ENCODE measurements around the gene MRPL49.

DNA sequence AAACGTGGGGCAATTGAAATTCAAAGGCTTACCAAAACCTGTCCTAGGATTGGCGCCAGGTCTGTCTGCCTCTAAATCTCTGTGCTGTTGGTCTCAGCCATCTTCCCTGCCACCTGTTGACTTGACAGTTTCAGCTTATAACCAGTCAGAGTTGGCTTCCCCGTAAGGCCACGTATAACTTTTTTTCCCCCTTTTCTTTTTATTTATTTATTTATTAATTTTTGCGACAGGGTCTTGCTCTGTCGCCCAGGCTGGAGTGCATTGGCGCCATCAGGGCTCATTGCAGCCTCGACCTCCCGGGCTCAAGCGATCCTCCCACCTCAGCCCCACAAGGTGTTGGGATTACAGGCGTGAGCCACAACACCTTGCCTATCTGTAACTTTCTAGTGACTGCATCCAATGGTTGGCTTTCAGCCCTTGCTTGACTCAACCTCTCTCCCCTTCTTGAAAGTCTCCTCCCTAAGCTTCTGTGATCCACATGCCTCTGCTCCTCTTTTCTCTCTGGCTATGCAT is 13.6 kb downstream of the MRPL49 start:
- TF ChIP-seq, protein P1, sequence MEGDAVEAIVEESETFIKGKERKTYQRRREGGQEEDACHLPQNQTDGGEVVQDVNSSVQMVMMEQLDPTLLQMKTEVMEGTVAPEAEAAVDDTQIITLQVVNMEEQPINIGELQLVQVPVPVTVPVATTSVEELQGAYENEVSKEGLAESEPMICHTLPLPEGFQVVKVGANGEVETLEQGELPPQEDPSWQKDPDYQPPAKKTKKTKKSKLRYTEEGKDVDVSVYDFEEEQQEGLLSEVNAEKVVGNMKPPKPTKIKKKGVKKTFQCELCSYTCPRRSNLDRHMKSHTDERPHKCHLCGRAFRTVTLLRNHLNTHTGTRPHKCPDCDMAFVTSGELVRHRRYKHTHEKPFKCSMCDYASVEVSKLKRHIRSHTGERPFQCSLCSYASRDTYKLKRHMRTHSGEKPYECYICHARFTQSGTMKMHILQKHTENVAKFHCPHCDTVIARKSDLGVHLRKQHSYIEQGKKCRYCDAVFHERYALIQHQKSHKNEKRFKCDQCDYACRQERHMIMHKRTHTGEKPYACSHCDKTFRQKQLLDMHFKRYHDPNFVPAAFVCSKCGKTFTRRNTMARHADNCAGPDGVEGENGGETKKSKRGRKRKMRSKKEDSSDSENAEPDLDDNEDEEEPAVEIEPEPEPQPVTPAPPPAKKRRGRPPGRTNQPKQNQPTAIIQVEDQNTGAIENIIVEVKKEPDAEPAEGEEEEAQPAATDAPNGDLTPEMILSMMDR (IDR thresholded peaks at IDR 0.05; ENCODE audit: low read depth, low read length) = no peak
- no peak for TF ChIP-seq EZH2phosphoT487 (IDR thresholded peaks at IDR 0.05; ENCODE audit: low read depth)

Data from OCI-LY3 (cell line).